ENCODE data around the gene MT1HL1.

DNA sequence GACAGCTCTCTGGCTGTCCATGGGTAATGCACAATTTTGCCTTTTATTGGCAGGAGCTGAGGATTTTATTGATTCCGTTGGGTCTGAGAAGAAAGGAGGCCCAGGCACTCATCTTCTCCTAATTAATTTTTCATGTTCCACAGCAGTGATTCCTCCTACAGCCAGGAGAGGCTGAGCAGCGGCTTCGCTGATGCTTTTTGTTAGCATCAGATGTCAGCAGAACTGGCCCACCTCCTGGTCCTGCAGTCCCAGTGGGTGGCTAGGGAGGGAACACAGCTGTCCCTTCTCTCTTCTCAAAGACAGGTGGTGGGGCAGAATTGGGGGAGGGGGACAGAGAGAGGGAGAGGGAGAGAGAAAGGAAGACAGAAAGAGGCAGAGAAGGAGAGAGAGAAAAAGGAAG, 5.7 kb downstream of the MT1HL1 start:
- TF ChIP-seq, protein P1, sequence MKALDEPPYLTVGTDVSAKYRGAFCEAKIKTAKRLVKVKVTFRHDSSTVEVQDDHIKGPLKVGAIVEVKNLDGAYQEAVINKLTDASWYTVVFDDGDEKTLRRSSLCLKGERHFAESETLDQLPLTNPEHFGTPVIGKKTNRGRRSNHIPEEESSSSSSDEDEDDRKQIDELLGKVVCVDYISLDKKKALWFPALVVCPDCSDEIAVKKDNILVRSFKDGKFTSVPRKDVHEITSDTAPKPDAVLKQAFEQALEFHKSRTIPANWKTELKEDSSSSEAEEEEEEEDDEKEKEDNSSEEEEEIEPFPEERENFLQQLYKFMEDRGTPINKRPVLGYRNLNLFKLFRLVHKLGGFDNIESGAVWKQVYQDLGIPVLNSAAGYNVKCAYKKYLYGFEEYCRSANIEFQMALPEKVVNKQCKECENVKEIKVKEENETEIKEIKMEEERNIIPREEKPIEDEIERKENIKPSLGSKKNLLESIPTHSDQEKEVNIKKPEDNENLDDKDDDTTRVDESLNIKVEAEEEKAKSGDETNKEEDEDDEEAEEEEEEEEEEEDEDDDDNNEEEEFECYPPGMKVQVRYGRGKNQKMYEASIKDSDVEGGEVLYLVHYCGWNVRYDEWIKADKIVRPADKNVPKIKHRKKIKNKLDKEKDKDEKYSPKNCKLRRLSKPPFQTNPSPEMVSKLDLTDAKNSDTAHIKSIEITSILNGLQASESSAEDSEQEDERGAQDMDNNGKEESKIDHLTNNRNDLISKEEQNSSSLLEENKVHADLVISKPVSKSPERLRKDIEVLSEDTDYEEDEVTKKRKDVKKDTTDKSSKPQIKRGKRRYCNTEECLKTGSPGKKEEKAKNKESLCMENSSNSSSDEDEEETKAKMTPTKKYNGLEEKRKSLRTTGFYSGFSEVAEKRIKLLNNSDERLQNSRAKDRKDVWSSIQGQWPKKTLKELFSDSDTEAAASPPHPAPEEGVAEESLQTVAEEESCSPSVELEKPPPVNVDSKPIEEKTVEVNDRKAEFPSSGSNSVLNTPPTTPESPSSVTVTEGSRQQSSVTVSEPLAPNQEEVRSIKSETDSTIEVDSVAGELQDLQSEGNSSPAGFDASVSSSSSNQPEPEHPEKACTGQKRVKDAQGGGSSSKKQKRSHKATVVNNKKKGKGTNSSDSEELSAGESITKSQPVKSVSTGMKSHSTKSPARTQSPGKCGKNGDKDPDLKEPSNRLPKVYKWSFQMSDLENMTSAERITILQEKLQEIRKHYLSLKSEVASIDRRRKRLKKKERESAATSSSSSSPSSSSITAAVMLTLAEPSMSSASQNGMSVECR (CRISPR knock-in tag; IDR thresholded peaks at IDR 0.05; ENCODE audit: borderline replicate concordance): no peak
- TF ChIP-seq, protein P2, sequence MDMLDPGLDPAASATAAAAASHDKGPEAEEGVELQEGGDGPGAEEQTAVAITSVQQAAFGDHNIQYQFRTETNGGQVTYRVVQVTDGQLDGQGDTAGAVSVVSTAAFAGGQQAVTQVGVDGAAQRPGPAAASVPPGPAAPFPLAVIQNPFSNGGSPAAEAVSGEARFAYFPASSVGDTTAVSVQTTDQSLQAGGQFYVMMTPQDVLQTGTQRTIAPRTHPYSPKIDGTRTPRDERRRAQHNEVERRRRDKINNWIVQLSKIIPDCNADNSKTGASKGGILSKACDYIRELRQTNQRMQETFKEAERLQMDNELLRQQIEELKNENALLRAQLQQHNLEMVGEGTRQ (CRISPR knock-in tag; IDR thresholded peaks at IDR 0.05): no peak
- TF ChIP-seq, protein P3, sequence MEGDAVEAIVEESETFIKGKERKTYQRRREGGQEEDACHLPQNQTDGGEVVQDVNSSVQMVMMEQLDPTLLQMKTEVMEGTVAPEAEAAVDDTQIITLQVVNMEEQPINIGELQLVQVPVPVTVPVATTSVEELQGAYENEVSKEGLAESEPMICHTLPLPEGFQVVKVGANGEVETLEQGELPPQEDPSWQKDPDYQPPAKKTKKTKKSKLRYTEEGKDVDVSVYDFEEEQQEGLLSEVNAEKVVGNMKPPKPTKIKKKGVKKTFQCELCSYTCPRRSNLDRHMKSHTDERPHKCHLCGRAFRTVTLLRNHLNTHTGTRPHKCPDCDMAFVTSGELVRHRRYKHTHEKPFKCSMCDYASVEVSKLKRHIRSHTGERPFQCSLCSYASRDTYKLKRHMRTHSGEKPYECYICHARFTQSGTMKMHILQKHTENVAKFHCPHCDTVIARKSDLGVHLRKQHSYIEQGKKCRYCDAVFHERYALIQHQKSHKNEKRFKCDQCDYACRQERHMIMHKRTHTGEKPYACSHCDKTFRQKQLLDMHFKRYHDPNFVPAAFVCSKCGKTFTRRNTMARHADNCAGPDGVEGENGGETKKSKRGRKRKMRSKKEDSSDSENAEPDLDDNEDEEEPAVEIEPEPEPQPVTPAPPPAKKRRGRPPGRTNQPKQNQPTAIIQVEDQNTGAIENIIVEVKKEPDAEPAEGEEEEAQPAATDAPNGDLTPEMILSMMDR (IDR thresholded peaks at IDR 0.05): no peak
